WTC11 (cell line): ENCODE measurements around the gene MMAB. TPM values are rescaled to one million over a fixed set of nuclear protein-coding genes. Genes with fewer than 3 reads are reported as not detected.

ENCODE experiments used
- ATAC-seq: fragments of 200-7000 bp; cut with Tn5 transposase; 2 replicates; pipeline ENCODE4 v1.10.0; 2021; ENCODE audit warnings: mild to moderate bottlenecking, moderate library complexity
- CTCF ChIA-PET: fragments of 300-600 bp; sonication (Branson Sonifier 250); formaldehyde crosslinking; loops from one replicate; lab custom pipeline; 2021; ENCODE audit warnings: antibody characterized with exemption; lab: Charles Lee
- POLR2A ChIA-PET: fragments of 350-600 bp; sonication (Branson Sonifier 250); formaldehyde crosslinking; loops from one replicate; lab custom pipeline; 2021; ENCODE audit warnings: antibody characterized with exemption; lab: Charles Lee
- DNase-seq: peaks from one replicate; pipeline ENCODE4 v3.0.0; 2021; ENCODE audit warnings: low spot score
- H3K27ac Mint-ChIP-seq: 2 replicates; pipeline ENCODE4 v1.8.0; 2021; ENCODE audit warnings: mixed read lengths
- H3K27me3 Mint-ChIP-seq: 2 replicates; pipeline ENCODE4 v1.8.0; 2021; ENCODE audit warnings: low read depth, mild to moderate bottlenecking, moderate library complexity, mixed read lengths
- H3K36me3 Mint-ChIP-seq: 2 replicates; pipeline ENCODE4 v1.8.0; 2021; ENCODE audit warnings: mixed read lengths
- H3K4me1 Mint-ChIP-seq: 2 replicates; pipeline ENCODE4 v1.8.0; 2022; ENCODE audit warnings: mixed read lengths
- H3K4me3 Mint-ChIP-seq: 2 replicates; pipeline ENCODE4 v1.8.0; 2021; ENCODE audit warnings: mild to moderate bottlenecking, moderate library complexity, mixed read lengths
- H3K9me3 Mint-ChIP-seq: 2 replicates; pipeline ENCODE4 v1.8.0; 2021; ENCODE audit warnings: mixed read lengths
- E2F1 ChIP-seq: sonication (generic); formaldehyde crosslinking; IDR thresholded peaks from 2 replicates; pipeline ENCODE4 v1.8.0; 2022; ENCODE audit warnings: mild to moderate bottlenecking, missing genetic modification reagents
- E2F5 ChIP-seq: sonication (generic); formaldehyde crosslinking; IDR thresholded peaks from 2 replicates; pipeline ENCODE4 v1.8.1; 2022; ENCODE audit warnings: mild to moderate bottlenecking, moderate library complexity, missing genetic modification reagents
- ETV6 ChIP-seq: sonication (generic); formaldehyde crosslinking; IDR thresholded peaks from 2 replicates; pipeline ENCODE4 v1.8.1; 2022; ENCODE audit warnings: mild to moderate bottlenecking, missing genetic modification reagents
- FOXK1 ChIP-seq: sonication (generic); formaldehyde crosslinking; IDR thresholded peaks from 2 replicates; pipeline ENCODE4 v1.8.0; 2022; ENCODE audit warnings: mild to moderate bottlenecking, moderate library complexity, missing genetic modification reagents
- MAX ChIP-seq: sonication (generic); formaldehyde crosslinking; IDR thresholded peaks from 2 replicates; pipeline ENCODE4 v1.8.0; 2022; ENCODE audit warnings: mild to moderate bottlenecking, missing genetic modification reagents
- MXD4 ChIP-seq: fragments of 250-450 bp; sonication (Bioruptor Pico); IDR thresholded peaks from 2 replicates; pipeline ENCODE4 v1.8.0; 2021; ENCODE audit warnings: mild to moderate bottlenecking, moderate library complexity, borderline replicate concordance
- NFATC4 ChIP-seq: fragments of 250-450 bp; sonication (Bioruptor Pico); IDR thresholded peaks from 2 replicates; pipeline ENCODE4 v1.9.0; 2021; ENCODE audit warnings: mild to moderate bottlenecking
- NR2C2 ChIP-seq: sonication (generic); formaldehyde crosslinking; IDR thresholded peaks from 2 replicates; pipeline ENCODE4 v1.8.0; 2022; ENCODE audit warnings: mild to moderate bottlenecking, missing genetic modification reagents
- SP1 ChIP-seq: sonication (generic); formaldehyde crosslinking; conservative IDR thresholded peaks from 2 replicates; pipeline ENCODE4 v1.8.1; 2022; ENCODE audit warnings: missing genetic modification reagents
- ZBTB43 ChIP-seq: sonication (generic); formaldehyde crosslinking; IDR thresholded peaks from 2 replicates; pipeline ENCODE4 v1.8.1; 2023; ENCODE audit warnings: mild to moderate bottlenecking, missing genetic modification reagents
- ZNF121 ChIP-seq: sonication (generic); formaldehyde crosslinking; IDR thresholded peaks from 2 replicates; pipeline ENCODE4 v1.8.0; 2023; ENCODE audit warnings: missing genetic modification reagents
- ZNF138 ChIP-seq: sonication (generic); formaldehyde crosslinking; conservative IDR thresholded peaks from 2 replicates; pipeline ENCODE4 v1.8.1; 2022; ENCODE audit warnings: mild to moderate bottlenecking, moderate library complexity, missing genetic modification reagents
- ZNF232 ChIP-seq: sonication (generic); formaldehyde crosslinking; IDR thresholded peaks from 2 replicates; pipeline ENCODE4 v1.8.0; 2022; ENCODE audit warnings: mild to moderate bottlenecking, missing genetic modification reagents
- ZNF317 ChIP-seq: sonication (generic); formaldehyde crosslinking; IDR thresholded peaks from 2 replicates; pipeline ENCODE4 v1.8.1; 2023; ENCODE audit warnings: low read depth, mild to moderate bottlenecking, moderate library complexity, missing genetic modification reagents, borderline replicate concordance
- ZNF425 ChIP-seq: fragments of 250-450 bp; sonication (Bioruptor Pico); conservative IDR thresholded peaks from 2 replicates; pipeline ENCODE4 v1.9.0; 2021; ENCODE audit warnings: mild to moderate bottlenecking
- total RNA-seq: library from RNA; stranded (reverse); gene quantifications from 3 replicates; pipeline ENCODE4 v1.2.3, GENCODE V29; 2021
- TF ChIP-seq, protein P1 (sequence below): sonication (generic); formaldehyde crosslinking; IDR thresholded peaks from 2 replicates; pipeline ENCODE4 v1.8.1; 2022; ENCODE audit warnings: low read depth, mild to moderate bottlenecking, moderate library complexity, missing genetic modification reagents, borderline replicate concordance
- TF ChIP-seq, protein P2 (sequence below): sonication (generic); formaldehyde crosslinking; IDR thresholded peaks from 2 replicates; pipeline ENCODE4 v1.8.1; 2023; ENCODE audit warnings: mild to moderate bottlenecking, missing genetic modification reagents, moderate library complexity
- TF ChIP-seq, protein P3 (sequence below): sonication (generic); formaldehyde crosslinking; IDR thresholded peaks from 2 replicates; pipeline ENCODE4 v1.8.0; 2022; ENCODE audit warnings: mild to moderate bottlenecking, missing genetic modification reagents
- TF ChIP-seq, protein P4 (sequence below): sonication (generic); formaldehyde crosslinking; IDR thresholded peaks from 2 replicates; pipeline ENCODE4 v1.8.1; 2022; ENCODE audit warnings: missing genetic modification reagents, borderline replicate concordance

MMAB gene
- total RNA-seq, 1 experiment from 2014 or later, result 22.0 TPM

DNA sequence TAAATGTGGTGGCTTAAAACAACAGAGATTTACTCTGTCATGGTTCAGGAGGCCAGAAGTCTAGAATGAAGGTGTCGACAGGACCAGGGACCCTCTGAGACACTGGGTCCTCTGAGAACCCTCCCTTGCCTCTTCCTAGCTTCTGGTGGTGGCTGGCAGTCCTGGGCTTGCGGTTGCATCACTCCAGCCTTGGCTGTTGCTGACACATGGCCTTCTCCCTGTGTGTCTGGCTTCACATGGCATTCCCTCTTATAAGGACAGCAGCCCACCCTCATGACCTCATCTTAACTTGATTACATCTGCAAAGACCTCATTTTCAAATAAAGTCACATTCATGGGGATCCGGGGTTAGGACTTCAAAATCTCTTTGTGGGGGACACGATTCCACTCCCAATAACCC, 37.2 kb upstream of the MMAB start:
- Mint-ChIP-seq H3K4me1 (peaks cover 4% of the 10 kb centered on the region), H3K36me3 (no peaks in the 10 kb centered on the region), H3K4me3 (no peak overlapping the region), H3K27me3 (no peaks in the 10 kb centered on the region), H3K9me3 (no peaks in the 10 kb centered on the region), H3K27ac (no peak overlapping the region)
- TF ChIP-seq ZBTB43 (CRISPR knock-in tag) (no peak), ZNF121 (no peak), ZNF425 (CRISPR knock-in tag) (no peak), SP1 (no peak), ETV6 (no peak), MAX (CRISPR knock-in tag) (no peak), ZNF138 (no peak)
- TF ChIP-seq, protein P1, sequence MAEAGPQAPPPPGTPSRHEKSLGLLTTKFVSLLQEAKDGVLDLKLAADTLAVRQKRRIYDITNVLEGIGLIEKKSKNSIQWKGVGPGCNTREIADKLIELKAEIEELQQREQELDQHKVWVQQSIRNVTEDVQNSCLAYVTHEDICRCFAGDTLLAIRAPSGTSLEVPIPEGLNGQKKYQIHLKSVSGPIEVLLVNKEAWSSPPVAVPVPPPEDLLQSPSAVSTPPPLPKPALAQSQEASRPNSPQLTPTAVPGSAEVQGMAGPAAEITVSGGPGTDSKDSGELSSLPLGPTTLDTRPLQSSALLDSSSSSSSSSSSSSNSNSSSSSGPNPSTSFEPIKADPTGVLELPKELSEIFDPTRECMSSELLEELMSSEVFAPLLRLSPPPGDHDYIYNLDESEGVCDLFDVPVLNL (CRISPR knock-in tag), result no peak
- DNase-seq, result no peak
- CTCF ChIA-PET, result interaction anchor here (0.5 to 5.7 kb wide), 2 partner anchors 13 to 1954 kb away, joined by 3 to 34 read pairs; no protein-coding TSS in a partner anchor
- POLR2A ChIA-PET, result no interaction called here
- no peak for ATAC-seq

GRCh38 chr12:109609342-109609741, 36.0 kb upstream of the MMAB start:
- DNase-seq (no peak), ATAC-seq (no peak)
- Mint-ChIP-seq H3K4me1 (peaks cover 4% of the 10 kb centered on the region), H3K9me3 (no peaks in the 10 kb centered on the region), H3K36me3 (no peaks in the 10 kb centered on the region), H3K27me3 (no peaks in the 10 kb centered on the region), H3K4me3 (no peak overlapping the region), H3K27ac (no peak overlapping the region)
- CTCF ChIA-PET, result interaction anchor here (0.7 to 5.7 kb wide), 7 partner anchors 11 to 236 kb away, joined by 3 to 34 read pairs (median 3); no protein-coding TSS in a partner anchor
- POLR2A ChIA-PET, result no interaction called here
- TF ChIP-seq ZNF317 (CRISPR knock-in tag) (no peak), NR2C2 (no peak), FOXK1 (CRISPR knock-in tag) (no peak), SP1 (no peak), ZBTB43 (CRISPR knock-in tag) (no peak), MXD4 (CRISPR knock-in tag) (no peak), ZNF232 (CRISPR knock-in tag) (no peak), MAX (CRISPR knock-in tag) (no peak), E2F5 (CRISPR knock-in tag) (no peak), NFATC4 (CRISPR knock-in tag) (no peak), E2F1 (CRISPR knock-in tag) (no peak)
- TF ChIP-seq, protein P1 (CRISPR knock-in tag), result no peak
- TF ChIP-seq, protein P2, sequence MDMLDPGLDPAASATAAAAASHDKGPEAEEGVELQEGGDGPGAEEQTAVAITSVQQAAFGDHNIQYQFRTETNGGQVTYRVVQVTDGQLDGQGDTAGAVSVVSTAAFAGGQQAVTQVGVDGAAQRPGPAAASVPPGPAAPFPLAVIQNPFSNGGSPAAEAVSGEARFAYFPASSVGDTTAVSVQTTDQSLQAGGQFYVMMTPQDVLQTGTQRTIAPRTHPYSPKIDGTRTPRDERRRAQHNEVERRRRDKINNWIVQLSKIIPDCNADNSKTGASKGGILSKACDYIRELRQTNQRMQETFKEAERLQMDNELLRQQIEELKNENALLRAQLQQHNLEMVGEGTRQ (CRISPR knock-in tag), result no peak
- TF ChIP-seq, protein P3, sequence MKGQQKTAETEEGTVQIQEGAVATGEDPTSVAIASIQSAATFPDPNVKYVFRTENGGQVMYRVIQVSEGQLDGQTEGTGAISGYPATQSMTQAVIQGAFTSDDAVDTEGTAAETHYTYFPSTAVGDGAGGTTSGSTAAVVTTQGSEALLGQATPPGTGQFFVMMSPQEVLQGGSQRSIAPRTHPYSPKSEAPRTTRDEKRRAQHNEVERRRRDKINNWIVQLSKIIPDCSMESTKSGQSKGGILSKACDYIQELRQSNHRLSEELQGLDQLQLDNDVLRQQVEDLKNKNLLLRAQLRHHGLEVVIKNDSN (CRISPR knock-in tag), result no peak
- TF ChIP-seq, protein P4, sequence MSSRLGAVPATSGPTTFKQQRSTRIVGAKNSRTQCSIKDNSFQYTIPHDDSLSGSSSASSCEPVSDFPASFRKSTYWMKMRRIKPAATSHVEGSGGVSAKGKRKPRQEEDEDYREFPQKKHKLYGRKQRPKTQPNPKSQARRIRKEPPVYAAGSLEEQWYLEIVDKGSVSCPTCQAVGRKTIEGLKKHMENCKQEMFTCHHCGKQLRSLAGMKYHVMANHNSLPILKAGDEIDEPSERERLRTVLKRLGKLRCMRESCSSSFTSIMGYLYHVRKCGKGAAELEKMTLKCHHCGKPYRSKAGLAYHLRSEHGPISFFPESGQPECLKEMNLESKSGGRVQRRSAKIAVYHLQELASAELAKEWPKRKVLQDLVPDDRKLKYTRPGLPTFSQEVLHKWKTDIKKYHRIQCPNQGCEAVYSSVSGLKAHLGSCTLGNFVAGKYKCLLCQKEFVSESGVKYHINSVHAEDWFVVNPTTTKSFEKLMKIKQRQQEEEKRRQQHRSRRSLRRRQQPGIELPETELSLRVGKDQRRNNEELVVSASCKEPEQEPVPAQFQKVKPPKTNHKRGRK (CRISPR knock-in tag), result no peak
